ENCODE data around the gene CD1C.

CD1C gene

DNA sequence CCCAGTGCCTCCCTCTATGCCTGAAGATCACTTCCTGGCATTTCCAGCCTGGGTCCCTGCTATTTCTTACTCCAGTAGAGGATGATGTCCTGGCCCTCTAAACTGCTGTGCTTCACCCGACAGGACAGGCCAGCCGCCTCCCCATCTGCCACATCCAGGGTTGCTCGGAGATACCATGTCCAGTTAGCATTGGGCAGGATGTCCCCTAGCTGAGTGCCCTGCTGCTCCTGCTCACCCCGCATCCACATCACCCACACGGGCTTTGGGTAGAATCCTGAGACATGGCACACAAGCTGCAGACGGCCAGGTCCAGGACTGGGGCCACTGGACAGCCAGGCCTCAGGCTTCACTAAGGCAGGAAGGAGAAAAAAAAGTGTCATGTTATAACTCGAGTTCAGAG is 39.6 kb downstream of the CD1C start:
- H3K4me1 ChIP-seq (ENCODE audit: insufficient read depth, poor library complexity, severe bottlenecking), result no peaks in the 10 kb centered on the region
- DNase-seq (ENCODE audit: low spot score) (no peak), ATAC-seq (ENCODE audit: low read depth) (no peak)
- no peaks in the 10 kb centered on the region for H3K27me3 ChIP-seq (ENCODE audit: insufficient read depth, poor library complexity, severe bottlenecking)
- H3K9me3 ChIP-seq (ENCODE audit: severe bottlenecking), result no peaks in the 10 kb centered on the region
- H3K4me3 ChIP-seq (ENCODE audit: severe bottlenecking), result no peak overlapping the region
- H3K36me3 ChIP-seq (ENCODE audit: low read depth), result no peaks in the 10 kb centered on the region
- TF ChIP-seq, protein P1, sequence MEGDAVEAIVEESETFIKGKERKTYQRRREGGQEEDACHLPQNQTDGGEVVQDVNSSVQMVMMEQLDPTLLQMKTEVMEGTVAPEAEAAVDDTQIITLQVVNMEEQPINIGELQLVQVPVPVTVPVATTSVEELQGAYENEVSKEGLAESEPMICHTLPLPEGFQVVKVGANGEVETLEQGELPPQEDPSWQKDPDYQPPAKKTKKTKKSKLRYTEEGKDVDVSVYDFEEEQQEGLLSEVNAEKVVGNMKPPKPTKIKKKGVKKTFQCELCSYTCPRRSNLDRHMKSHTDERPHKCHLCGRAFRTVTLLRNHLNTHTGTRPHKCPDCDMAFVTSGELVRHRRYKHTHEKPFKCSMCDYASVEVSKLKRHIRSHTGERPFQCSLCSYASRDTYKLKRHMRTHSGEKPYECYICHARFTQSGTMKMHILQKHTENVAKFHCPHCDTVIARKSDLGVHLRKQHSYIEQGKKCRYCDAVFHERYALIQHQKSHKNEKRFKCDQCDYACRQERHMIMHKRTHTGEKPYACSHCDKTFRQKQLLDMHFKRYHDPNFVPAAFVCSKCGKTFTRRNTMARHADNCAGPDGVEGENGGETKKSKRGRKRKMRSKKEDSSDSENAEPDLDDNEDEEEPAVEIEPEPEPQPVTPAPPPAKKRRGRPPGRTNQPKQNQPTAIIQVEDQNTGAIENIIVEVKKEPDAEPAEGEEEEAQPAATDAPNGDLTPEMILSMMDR (IDR thresholded peaks at IDR 0.05; ENCODE audit: poor library complexity, severe bottlenecking), result no peak
- no peak overlapping the region for H3K27ac ChIP-seq (ENCODE audit: poor library complexity, severe bottlenecking)

DNA sequence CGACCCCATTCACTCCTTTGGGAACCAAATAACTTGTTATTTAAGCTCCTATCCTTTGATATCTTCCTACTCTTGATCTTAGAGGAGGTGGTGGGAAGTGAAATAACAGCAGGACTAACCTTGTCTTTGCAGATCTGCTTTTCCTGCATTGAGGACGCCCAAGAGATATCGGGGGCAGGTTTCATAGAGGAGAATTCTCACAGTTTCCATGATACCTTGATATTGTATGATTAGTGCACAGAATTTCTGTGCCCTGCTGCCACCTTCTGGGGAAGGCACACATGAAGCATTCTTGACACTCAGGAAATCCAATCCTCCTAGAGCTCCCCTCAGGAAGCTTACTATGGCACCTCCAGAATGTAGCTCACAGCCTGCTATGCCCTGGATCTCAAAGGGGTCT is 40.0 kb downstream of the CD1C start:
- ATAC-seq (ENCODE audit: low read depth) (peak; percentile 58; the same call in 2 of the 3 replicates), DNase-seq (ENCODE audit: low spot score) (no peak)
- no peak overlapping the region for H3K27ac ChIP-seq (ENCODE audit: poor library complexity, severe bottlenecking)
- H3K4me1 ChIP-seq (ENCODE audit: insufficient read depth, poor library complexity, severe bottlenecking), result no peaks in the 10 kb centered on the region
- H3K4me3 ChIP-seq (ENCODE audit: severe bottlenecking), result no peak overlapping the region
- no peaks in the 10 kb centered on the region for H3K9me3 ChIP-seq (ENCODE audit: severe bottlenecking)
- no peaks in the 10 kb centered on the region for H3K36me3 ChIP-seq (ENCODE audit: low read depth)
- TF ChIP-seq, protein P1 (IDR thresholded peaks at IDR 0.05; ENCODE audit: poor library complexity, severe bottlenecking), result peak; percentile 33
- no peaks in the 10 kb centered on the region for H3K27me3 ChIP-seq (ENCODE audit: insufficient read depth, poor library complexity, severe bottlenecking)

DNA sequence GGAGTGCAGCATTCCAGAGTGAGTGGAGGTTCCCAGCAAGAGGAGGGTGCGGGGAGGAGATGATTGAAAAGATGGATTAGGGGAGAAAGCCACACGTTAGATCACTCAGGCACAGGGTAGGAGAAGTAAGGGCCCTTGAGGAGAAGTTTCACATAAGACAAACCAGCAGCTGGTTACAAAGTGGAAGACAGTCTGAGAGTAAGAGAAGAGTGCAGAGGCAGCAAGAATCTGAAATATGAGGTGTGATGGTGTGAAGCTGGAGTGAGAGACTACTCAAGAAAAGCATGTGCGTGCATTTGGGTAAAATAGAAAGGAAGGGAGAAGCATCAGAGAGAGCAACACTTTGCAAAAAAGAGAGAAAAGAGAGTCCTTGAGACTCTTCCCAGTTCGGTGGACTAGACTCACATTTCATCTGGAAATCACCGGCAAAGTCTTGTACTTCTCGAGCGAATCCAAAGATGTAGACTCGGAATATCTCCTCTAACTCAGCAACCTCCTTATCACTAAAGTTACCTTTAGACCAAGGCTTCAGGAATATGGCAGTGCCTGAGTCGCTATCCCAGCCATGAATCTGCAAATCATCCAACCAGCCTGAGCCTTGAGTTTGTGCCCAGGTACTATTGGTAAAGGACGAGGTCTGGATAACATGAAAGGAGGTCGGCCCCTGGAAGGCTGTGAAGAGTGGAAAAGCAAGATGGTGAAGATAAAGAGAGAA is 40.8 kb downstream of the CD1C start:
- Histone ChIP-seq H3K36me3 (ENCODE audit: low read depth) (no peaks in the 10 kb centered on the region), H3K4me1 (ENCODE audit: insufficient read depth, poor library complexity, severe bottlenecking) (no peaks in the 10 kb centered on the region), H3K9me3 (ENCODE audit: severe bottlenecking) (no peaks in the 10 kb centered on the region), H3K27me3 (ENCODE audit: insufficient read depth, poor library complexity, severe bottlenecking) (no peaks in the 10 kb centered on the region), H3K27ac (ENCODE audit: poor library complexity, severe bottlenecking) (no peak overlapping the region), H3K4me3 (ENCODE audit: severe bottlenecking) (no peak overlapping the region)
- DNase-seq (ENCODE audit: low spot score) (no peak), ATAC-seq (ENCODE audit: low read depth) (no peak; the same call in 2 of the 3 replicates)
- TF ChIP-seq, protein P1 (IDR thresholded peaks at IDR 0.05; ENCODE audit: poor library complexity, severe bottlenecking), result no peak

DNA sequence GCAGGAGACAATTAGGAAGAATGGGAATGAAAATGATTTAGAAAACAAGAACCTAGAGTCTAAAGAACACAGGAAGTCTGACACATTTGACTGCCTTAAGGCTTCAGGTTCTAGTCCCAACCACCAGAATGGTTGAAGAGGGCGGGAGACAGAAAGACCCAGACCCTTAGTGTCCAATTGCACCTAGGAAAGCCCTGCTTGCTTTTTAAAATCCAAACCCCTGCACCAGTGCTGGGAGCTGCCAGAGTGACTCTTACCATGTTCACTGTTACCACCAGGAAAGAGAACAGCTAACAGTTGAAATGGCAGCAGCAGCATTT is 41.3 kb downstream of the CD1C start:
- no peaks in the 10 kb centered on the region for H3K27me3 ChIP-seq (ENCODE audit: insufficient read depth, poor library complexity, severe bottlenecking)
- ATAC-seq (ENCODE audit: low read depth), result no peak
- H3K4me1 ChIP-seq (ENCODE audit: insufficient read depth, poor library complexity, severe bottlenecking), result no peaks in the 10 kb centered on the region

More for the DNA sequence above, 41.3 kb downstream of the CD1C start:
- Histone ChIP-seq H3K36me3 (ENCODE audit: low read depth) (no peaks in the 10 kb centered on the region), H3K4me3 (ENCODE audit: severe bottlenecking) (no peak overlapping the region), H3K9me3 (ENCODE audit: severe bottlenecking) (no peaks in the 10 kb centered on the region), H3K27ac (ENCODE audit: poor library complexity, severe bottlenecking) (no peak overlapping the region)
- TF ChIP-seq, protein P1 (IDR thresholded peaks at IDR 0.05; ENCODE audit: poor library complexity, severe bottlenecking), result no peak
- no peak for DNase-seq (ENCODE audit: low spot score)
